NK-92 treated with Interleukin-12 subunit alpha and Interleukin-12 subunit beta, amount 100 ng/mL, for 24 hours (cell line): ENCODE data around the gene DNTT.

Experiments used
- DNase-seq: peaks from one replicate; lab custom pipeline; 2025; lab: John Stamatoyannopoulos, UW

Gene DNTT

GRCh38 chr10:96345222-96345621 is 41.0 kb downstream of the DNTT start:
- no peak for DNase-seq

GRCh38 chr10:96346295-96346694 is 42.1 kb downstream of the DNTT start:
- no peak for DNase-seq

GRCh38 chr10:96352027-96352426 is 47.8 kb downstream of the DNTT start:
- DNase-seq = no peak

- DNase-seq = no peak
These were observed 48.3 kb downstream of the DNTT start for GRCh38 chr10:96352582-96352981.

GRCh38 chr10:96357038-96357620 is 52.9 kb downstream of the DNTT start:
- DNase-seq = no peak

- DNase-seq = no peak
These were observed 54.8 kb downstream of the DNTT start, which contains the start of gene OPALIN for GRCh38 chr10:96358851-96359540. TSS of gene OPALIN (minus strand) at chr10:96359002. CDS start at chr10:96358896, 106 bp downstream.

- no peak for DNase-seq
These were observed 55.4 kb downstream of the DNTT start for GRCh38 chr10:96359616-96360015.

- no peak for DNase-seq
These were observed 56.1 kb downstream of the DNTT start for GRCh38 chr10:96360331-96360730.

- DNase-seq = no peak
These were observed 56.5 kb downstream of the DNTT start for GRCh38 chr10:96360766-96361165.

GRCh38 chr10:96365571-96365970 is 61.3 kb downstream of the DNTT start:
- no peak for DNase-seq

GRCh38 chr10:96366508-96366907 is 62.3 kb downstream of the DNTT start:
- no peak for DNase-seq

GRCh38 chr10:96367470-96367869 is 63.2 kb downstream of the DNTT start:
- DNase-seq = no peak

GRCh38 chr10:96368971-96369370 is 64.7 kb downstream of the DNTT start:
- no peak for DNase-seq

- DNase-seq = no peak
These were observed 65.8 kb downstream of the DNTT start for GRCh38 chr10:96369890-96370583.

- DNase-seq = peak; percentile 14
These were observed 66.4 kb downstream of the DNTT start for GRCh38 chr10:96370584-96371157.

GRCh38 chr10:96371356-96371755 is 67.1 kb downstream of the DNTT start:
- no peak for DNase-seq

- no peak for DNase-seq
These were observed 69.8 kb downstream of the DNTT start for GRCh38 chr10:96374004-96374403.

- DNase-seq = no peak
These were observed 70.4 kb downstream of the DNTT start for GRCh38 chr10:96374639-96374984.

GRCh38 chr10:96374985-96375830 is 71.0 kb downstream of the DNTT start:
- DNase-seq = peak; percentile 46

GRCh38 chr10:96376483-96376882 is 72.2 kb downstream of the DNTT start:
- DNase-seq = no peak

GRCh38 chr10:96377816-96378294 is 73.6 kb downstream of the DNTT start:
- DNase-seq = no peak

GRCh38 chr10:96378741-96379140 is 74.5 kb downstream of the DNTT start:
- DNase-seq = no peak
